Measurements from ENCODE around the gene CRPPA.
"Not testable (repeated sequence)": the region's sequence is repeated elsewhere in the genome, so short reads cannot be mapped to it uniquely, and the experiment has no call there.

Gene CRPPA

DNA sequence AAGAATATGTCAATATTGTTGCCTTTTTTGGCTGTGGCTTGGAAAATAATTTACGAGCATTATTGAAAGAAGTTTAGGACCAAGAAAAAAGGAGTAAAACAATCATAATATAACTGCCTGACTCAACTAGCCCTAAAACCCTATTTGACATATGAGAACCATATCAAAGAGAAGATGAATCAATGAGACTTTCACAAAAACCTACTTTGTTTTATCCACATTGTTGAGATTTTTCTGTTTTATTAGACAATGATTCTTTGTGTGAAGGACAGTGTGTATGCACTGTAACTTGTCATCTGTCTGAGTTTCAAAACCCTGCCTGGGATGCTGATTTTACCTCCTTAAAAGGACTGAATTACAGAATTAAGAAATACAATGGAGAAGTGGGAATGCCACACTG is 25.2 kb upstream of the CRPPA start:
- Histone ChIP-seq H3K27me3 (ENCODE audit: insufficient read depth, low read length) (no peaks in the 10 kb centered on the region), H3K4me3 (ENCODE audit: low read depth, low read length) (no peak overlapping the region), H3K4me1 (ENCODE audit: control insufficient read depth, insufficient read depth, low read length, unreplicated experiment) (peaks cover 5% of the 10 kb centered on the region), H3K27ac (ENCODE audit: low read depth, low read length) (no peak overlapping the region), H2AFZ (ENCODE audit: low read length, unreplicated experiment) (no peak overlapping the region), H3K79me2 (ENCODE audit: control insufficient read depth, insufficient read depth, low read length, unreplicated experiment) (no peaks in the 10 kb centered on the region), H3K36me3 (ENCODE audit: insufficient read depth, low read length) (no peaks in the 10 kb centered on the region)

GRCh38 chr7:16443871-16444270 is 22.5 kb upstream of the CRPPA start:
- not testable (repeated sequence) for H3K36me3 ChIP-seq (ENCODE audit: insufficient read depth, low read length); H3K79me2 ChIP-seq (ENCODE audit: control insufficient read depth, insufficient read depth, low read length, unreplicated experiment); H3K27me3 ChIP-seq (ENCODE audit: insufficient read depth, low read length); H3K4me3 ChIP-seq (ENCODE audit: low read depth, low read length); H3K27ac ChIP-seq (ENCODE audit: low read depth, low read length); H2AFZ ChIP-seq (ENCODE audit: low read length, unreplicated experiment); H3K4me1 ChIP-seq (ENCODE audit: control insufficient read depth, insufficient read depth, low read length, unreplicated experiment)

GRCh38 chr7:16438988-16439387 is 17.6 kb upstream of the CRPPA start:
- H3K4me3 ChIP-seq (ENCODE audit: low read depth, low read length) = no peak overlapping the region
- no peak overlapping the region for H2AFZ ChIP-seq (ENCODE audit: low read length, unreplicated experiment)
- no peaks in the 10 kb centered on the region for H3K79me2 ChIP-seq (ENCODE audit: control insufficient read depth, insufficient read depth, low read length, unreplicated experiment)
- no peaks in the 10 kb centered on the region for H3K4me1 ChIP-seq (ENCODE audit: control insufficient read depth, insufficient read depth, low read length, unreplicated experiment)
- H3K27ac ChIP-seq (ENCODE audit: low read depth, low read length) = no peak overlapping the region
- no peaks in the 10 kb centered on the region for H3K36me3 ChIP-seq (ENCODE audit: insufficient read depth, low read length)
- no peaks in the 10 kb centered on the region for H3K27me3 ChIP-seq (ENCODE audit: insufficient read depth, low read length)

DNA sequence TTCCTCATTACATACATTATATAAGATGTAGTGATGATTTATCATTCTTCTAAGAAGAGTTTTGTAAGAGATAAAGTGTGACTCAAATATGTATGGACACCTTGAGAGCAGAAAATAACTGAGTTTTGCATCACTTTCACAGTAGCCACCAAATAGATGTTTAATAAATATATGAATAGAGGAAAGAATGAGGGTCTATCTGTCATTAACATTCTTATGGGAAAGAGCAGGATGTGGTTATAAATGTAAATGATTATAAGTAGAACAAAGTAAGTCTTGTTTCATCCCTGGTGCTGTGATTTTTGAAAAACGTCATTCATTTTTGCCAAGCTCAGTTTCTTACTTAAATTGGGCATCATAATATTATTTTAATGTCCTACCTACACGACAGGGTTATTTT is 15.0 kb upstream of the CRPPA start:
- no peak overlapping the region for H3K4me3 ChIP-seq (ENCODE audit: low read depth, low read length)
- H3K27ac ChIP-seq (ENCODE audit: low read depth, low read length) = no peak overlapping the region
- no peaks in the 10 kb centered on the region for H3K79me2 ChIP-seq (ENCODE audit: control insufficient read depth, insufficient read depth, low read length, unreplicated experiment)
- H3K27me3 ChIP-seq (ENCODE audit: insufficient read depth, low read length) = no peaks in the 10 kb centered on the region
- no peaks in the 10 kb centered on the region for H3K4me1 ChIP-seq (ENCODE audit: control insufficient read depth, insufficient read depth, low read length, unreplicated experiment)
- H2AFZ ChIP-seq (ENCODE audit: low read length, unreplicated experiment) = no peak overlapping the region
- no peaks in the 10 kb centered on the region for H3K36me3 ChIP-seq (ENCODE audit: insufficient read depth, low read length)

DNA sequence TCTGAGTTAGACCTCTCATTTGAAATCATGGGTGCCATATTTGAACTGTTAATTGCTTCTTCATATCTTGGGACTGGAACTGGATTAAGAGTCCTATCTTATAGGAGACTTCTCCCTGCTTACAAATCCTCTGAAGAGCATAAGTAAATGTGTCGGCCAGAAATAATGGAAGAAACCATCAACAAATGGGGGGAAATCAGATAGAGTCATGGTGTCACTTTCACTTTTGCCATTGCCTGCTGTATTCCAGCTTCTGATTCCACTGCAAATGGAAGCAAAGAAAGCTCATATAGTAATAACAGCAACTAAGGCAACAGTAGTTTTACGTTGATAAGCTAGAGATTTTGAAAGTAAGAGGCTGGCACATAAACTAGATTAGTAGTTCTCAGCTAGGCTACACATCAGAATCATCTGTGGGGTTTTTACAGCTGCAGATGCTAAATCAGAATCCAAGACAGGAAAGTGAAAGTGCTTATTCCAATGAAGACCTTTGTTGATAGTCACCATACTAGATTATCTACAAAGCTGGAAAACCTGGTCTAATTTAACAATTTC is 12.3 kb upstream of the CRPPA start:
- no peaks in the 10 kb centered on the region for H3K36me3 ChIP-seq (ENCODE audit: insufficient read depth, low read length)
- H3K4me3 ChIP-seq (ENCODE audit: low read depth, low read length) = peak overlapping the region; percentile 70
- H2AFZ ChIP-seq (ENCODE audit: low read length, unreplicated experiment) = peak overlapping the region; percentile 100
- H3K27me3 ChIP-seq (ENCODE audit: insufficient read depth, low read length) = no peaks in the 10 kb centered on the region
- peaks cover 13% of the 10 kb centered on the region for H3K4me1 ChIP-seq (ENCODE audit: control insufficient read depth, insufficient read depth, low read length, unreplicated experiment)
- H3K79me2 ChIP-seq (ENCODE audit: control insufficient read depth, insufficient read depth, low read length, unreplicated experiment) = no peaks in the 10 kb centered on the region
- H3K27ac ChIP-seq (ENCODE audit: low read depth, low read length) = no peak overlapping the region

- Histone ChIP-seq H3K27ac (ENCODE audit: low read depth, low read length) (no peak overlapping the region), H3K4me3 (ENCODE audit: low read depth, low read length) (no peak overlapping the region), H2AFZ (ENCODE audit: low read length, unreplicated experiment) (no peak overlapping the region), H3K4me1 (ENCODE audit: control insufficient read depth, insufficient read depth, low read length, unreplicated experiment) (peaks cover 19% of the 10 kb centered on the region), H3K36me3 (ENCODE audit: insufficient read depth, low read length) (no peaks in the 10 kb centered on the region), H3K27me3 (ENCODE audit: insufficient read depth, low read length) (no peaks in the 10 kb centered on the region), H3K79me2 (ENCODE audit: control insufficient read depth, insufficient read depth, low read length, unreplicated experiment) (no peaks in the 10 kb centered on the region)
Observed at GRCh38 chr7:16432425-16432731, 11.0 kb upstream of the CRPPA start.

GRCh38 chr7:16431646-16432424 is 10.5 kb upstream of the CRPPA start:
- H3K4me3 ChIP-seq (ENCODE audit: low read depth, low read length) = no peak overlapping the region
- H3K27ac ChIP-seq (ENCODE audit: low read depth, low read length) = no peak overlapping the region
- H3K4me1 ChIP-seq (ENCODE audit: control insufficient read depth, insufficient read depth, low read length, unreplicated experiment) = peaks cover 19% of the 10 kb centered on the region
- no peaks in the 10 kb centered on the region for H3K27me3 ChIP-seq (ENCODE audit: insufficient read depth, low read length)
- no peak overlapping the region for H2AFZ ChIP-seq (ENCODE audit: low read length, unreplicated experiment)
- no peaks in the 10 kb centered on the region for H3K36me3 ChIP-seq (ENCODE audit: insufficient read depth, low read length)
- no peaks in the 10 kb centered on the region for H3K79me2 ChIP-seq (ENCODE audit: control insufficient read depth, insufficient read depth, low read length, unreplicated experiment)

GRCh38 chr7:16430133-16430532 is 8.8 kb upstream of the CRPPA start:
- no peaks in the 10 kb centered on the region for H3K36me3 ChIP-seq (ENCODE audit: insufficient read depth, low read length)
- H3K4me3 ChIP-seq (ENCODE audit: low read depth, low read length) = no peak overlapping the region

GRCh38 chr7:16428672-16429071 is 7.3 kb upstream of the CRPPA start:
- H3K27ac ChIP-seq (ENCODE audit: low read depth, low read length) = no peak overlapping the region
- no peaks in the 10 kb centered on the region for H3K36me3 ChIP-seq (ENCODE audit: insufficient read depth, low read length)
- H3K4me3 ChIP-seq (ENCODE audit: low read depth, low read length) = peak overlapping the region; percentile 23; the same call in 1 of the 2 replicates
- no peaks in the 10 kb centered on the region for H3K27me3 ChIP-seq (ENCODE audit: insufficient read depth, low read length)
- peaks cover 19% of the 10 kb centered on the region for H3K4me1 ChIP-seq (ENCODE audit: control insufficient read depth, insufficient read depth, low read length, unreplicated experiment)
- H3K79me2 ChIP-seq (ENCODE audit: control insufficient read depth, insufficient read depth, low read length, unreplicated experiment) = no peaks in the 10 kb centered on the region
- H2AFZ ChIP-seq (ENCODE audit: low read length, unreplicated experiment) = peak overlapping the region; percentile 51

More at GRCh38 chr7:16430133-16430532, 8.8 kb upstream of the CRPPA start:
- Histone ChIP-seq H3K27ac (ENCODE audit: low read depth, low read length) (no peak overlapping the region), H3K4me1 (ENCODE audit: control insufficient read depth, insufficient read depth, low read length, unreplicated experiment) (peaks cover 19% of the 10 kb centered on the region), H3K79me2 (ENCODE audit: control insufficient read depth, insufficient read depth, low read length, unreplicated experiment) (no peaks in the 10 kb centered on the region), H2AFZ (ENCODE audit: low read length, unreplicated experiment) (no peak overlapping the region), H3K27me3 (ENCODE audit: insufficient read depth, low read length) (no peaks in the 10 kb centered on the region)

DNA sequence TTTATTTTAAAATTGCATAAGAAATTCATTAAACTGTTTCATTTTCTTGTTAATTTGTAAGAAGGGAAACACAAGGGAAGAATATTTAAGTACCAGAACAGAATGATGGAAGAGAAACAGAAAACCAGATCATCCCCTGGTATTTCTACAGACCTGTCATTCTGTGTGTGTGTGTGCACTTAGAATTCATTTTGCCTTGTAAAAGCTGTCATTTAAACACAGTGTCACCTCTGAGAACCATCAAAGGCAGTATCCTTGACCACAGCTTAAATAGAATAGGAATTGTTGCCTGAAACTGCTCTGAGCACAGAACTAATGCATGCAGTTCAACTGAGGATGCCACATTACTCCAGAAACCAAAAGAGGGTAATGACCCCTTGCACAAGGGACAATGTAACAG is 6.8 kb upstream of the CRPPA start:
- H3K27ac ChIP-seq (ENCODE audit: low read depth, low read length) = no peak overlapping the region
- 0 out of 2 replicates have a peak overlapping the region, but pooled peaks have one; percentile 23 for H3K4me3 ChIP-seq (ENCODE audit: low read depth, low read length)

GRCh38 chr7:16423761-16424160 is 2.4 kb upstream of the CRPPA start:
- no peaks in the 10 kb centered on the region for H3K27me3 ChIP-seq (ENCODE audit: insufficient read depth, low read length)
- H3K79me2 ChIP-seq (ENCODE audit: control insufficient read depth, insufficient read depth, low read length, unreplicated experiment) = no peaks in the 10 kb centered on the region
- no peak overlapping the region for H3K4me3 ChIP-seq (ENCODE audit: low read depth, low read length)
- H3K4me1 ChIP-seq (ENCODE audit: control insufficient read depth, insufficient read depth, low read length, unreplicated experiment) = peaks cover 20% of the 10 kb centered on the region
- no peak overlapping the region for H3K27ac ChIP-seq (ENCODE audit: low read depth, low read length)
- H3K36me3 ChIP-seq (ENCODE audit: insufficient read depth, low read length) = no peaks in the 10 kb centered on the region
- no peak overlapping the region for H2AFZ ChIP-seq (ENCODE audit: low read length, unreplicated experiment)

More for the DNA sequence above, 6.8 kb upstream of the CRPPA start:
- peaks cover 19% of the 10 kb centered on the region for H3K4me1 ChIP-seq (ENCODE audit: control insufficient read depth, insufficient read depth, low read length, unreplicated experiment)
- no peaks in the 10 kb centered on the region for H3K36me3 ChIP-seq (ENCODE audit: insufficient read depth, low read length)
- peak overlapping the region; percentile 51 for H2AFZ ChIP-seq (ENCODE audit: low read length, unreplicated experiment)
- H3K79me2 ChIP-seq (ENCODE audit: control insufficient read depth, insufficient read depth, low read length, unreplicated experiment) = no peaks in the 10 kb centered on the region
- no peaks in the 10 kb centered on the region for H3K27me3 ChIP-seq (ENCODE audit: insufficient read depth, low read length)
